Fibroblast of pulmonary artery (primary cell): ENCODE data around the gene PAX4.
A peak's percentile ranks its signal among the peaks of the same experiment; 100 is the strongest.
"Not testable (repeated sequence)": the region's sequence is repeated elsewhere in the genome, so short reads cannot be mapped to it uniquely, and the experiment has no call there.

ENCODE experiments used
- DNase-seq: peaks from one replicate; pipeline ENCODE4 v3.0.0-alpha.2; 2010; ENCODE audit warnings: low read depth
- H3K4me3 ChIP-seq: replicated peaks from 2 replicates; pipeline ENCODE4 v1.5.1; 2011; ENCODE audit warnings: low read depth, mild to moderate bottlenecking, control low read depth, low read length, moderate library complexity
- TF ChIP-seq, protein P1 (sequence below): IDR thresholded peaks from 2 replicates; pipeline ENCODE4 v1.5.1; 2011; ENCODE audit warnings: mild to moderate bottlenecking, control low read depth, low read length, inconsistent platforms; ENCODE audit errors: missing control alignments

Gene PAX4

DNA sequence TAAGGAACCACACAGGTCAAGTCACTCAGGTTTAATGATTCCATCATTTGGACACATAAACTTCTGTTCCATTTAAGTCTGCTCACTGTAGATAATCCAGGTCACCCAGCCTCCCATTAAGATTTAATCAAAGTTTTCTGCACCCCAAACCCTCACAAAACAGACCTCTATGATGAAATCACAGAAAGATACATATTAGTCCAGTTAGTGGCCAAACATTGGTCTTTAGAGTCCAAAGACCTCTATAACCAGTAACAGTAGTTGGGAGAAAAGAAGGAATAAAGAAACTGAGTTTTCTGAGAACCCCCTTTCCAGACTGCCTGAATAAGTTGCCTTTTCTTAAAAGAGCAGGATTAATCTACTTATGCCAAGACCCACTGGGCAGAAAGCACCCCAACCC is 37.3 kb downstream of the PAX4 start:
- TF ChIP-seq, protein P1, sequence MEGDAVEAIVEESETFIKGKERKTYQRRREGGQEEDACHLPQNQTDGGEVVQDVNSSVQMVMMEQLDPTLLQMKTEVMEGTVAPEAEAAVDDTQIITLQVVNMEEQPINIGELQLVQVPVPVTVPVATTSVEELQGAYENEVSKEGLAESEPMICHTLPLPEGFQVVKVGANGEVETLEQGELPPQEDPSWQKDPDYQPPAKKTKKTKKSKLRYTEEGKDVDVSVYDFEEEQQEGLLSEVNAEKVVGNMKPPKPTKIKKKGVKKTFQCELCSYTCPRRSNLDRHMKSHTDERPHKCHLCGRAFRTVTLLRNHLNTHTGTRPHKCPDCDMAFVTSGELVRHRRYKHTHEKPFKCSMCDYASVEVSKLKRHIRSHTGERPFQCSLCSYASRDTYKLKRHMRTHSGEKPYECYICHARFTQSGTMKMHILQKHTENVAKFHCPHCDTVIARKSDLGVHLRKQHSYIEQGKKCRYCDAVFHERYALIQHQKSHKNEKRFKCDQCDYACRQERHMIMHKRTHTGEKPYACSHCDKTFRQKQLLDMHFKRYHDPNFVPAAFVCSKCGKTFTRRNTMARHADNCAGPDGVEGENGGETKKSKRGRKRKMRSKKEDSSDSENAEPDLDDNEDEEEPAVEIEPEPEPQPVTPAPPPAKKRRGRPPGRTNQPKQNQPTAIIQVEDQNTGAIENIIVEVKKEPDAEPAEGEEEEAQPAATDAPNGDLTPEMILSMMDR, result no peak
- DNase-seq, result no peak
- H3K4me3 ChIP-seq, result no peak overlapping the region

DNA sequence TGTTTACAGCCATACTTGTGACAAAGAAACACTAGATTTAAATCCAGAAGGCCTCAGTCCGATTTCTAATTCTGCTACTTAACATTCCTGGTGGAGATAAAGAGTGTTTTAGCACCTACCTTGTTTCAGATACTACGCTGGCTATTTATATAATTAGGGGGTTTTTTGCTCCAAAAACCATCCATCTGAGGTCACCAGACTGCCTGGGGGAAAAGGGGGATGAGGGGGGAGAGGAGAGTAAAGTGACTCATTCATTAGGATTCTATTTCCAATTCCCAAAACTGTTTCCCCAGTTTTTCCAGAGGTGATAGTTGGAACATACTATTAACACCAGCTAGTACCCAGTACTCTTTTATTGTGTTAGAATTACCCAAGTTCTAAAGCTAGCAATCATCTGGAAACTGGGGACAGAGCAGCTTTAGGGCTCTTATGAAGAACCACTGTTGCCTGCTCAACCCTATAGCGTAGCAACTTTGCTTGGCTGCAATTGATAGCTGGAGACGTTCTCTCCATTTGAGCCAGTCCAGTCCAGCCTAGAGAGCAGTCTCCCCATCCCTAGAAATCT is 39.1 kb downstream of the PAX4 start:
- TF ChIP-seq, protein P1, result no peak
- H3K4me3 ChIP-seq, result no peak overlapping the region
- no peak for DNase-seq

DNA sequence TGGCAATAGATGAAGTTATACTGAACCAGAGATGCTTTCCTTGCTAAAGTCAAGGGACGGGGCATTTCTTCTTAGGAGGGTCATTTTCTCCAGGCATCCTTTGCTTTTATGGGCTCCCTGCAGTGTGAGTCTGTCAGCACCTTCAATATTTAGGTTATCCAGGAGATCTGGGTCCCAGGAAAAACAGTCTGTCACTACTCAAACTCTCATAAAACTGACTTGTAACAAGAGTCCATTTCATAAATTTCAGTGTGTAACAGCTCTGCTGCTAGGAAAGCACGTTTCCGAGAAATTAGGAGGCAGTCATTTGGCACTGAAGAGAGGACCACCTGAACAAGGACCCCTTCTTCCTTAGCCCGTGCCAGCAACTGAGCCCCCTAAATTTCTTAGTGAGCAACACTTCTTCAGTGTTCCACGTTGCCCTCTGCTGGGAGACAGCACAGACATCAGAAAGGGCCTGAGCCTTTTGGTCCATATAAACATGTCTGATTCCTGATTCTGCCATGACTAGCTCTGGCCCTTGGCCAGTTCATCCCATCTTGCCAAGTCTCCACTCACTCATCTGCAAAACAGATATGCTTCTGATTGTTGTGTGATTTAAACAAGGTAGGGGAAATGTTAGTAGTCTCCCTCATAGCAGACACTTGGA is 39.8 kb downstream of the PAX4 start:
- H3K4me3 ChIP-seq, result no peak overlapping the region
- peak; percentile 33 for DNase-seq
- TF ChIP-seq, protein P1, result peak; percentile 35

DNA sequence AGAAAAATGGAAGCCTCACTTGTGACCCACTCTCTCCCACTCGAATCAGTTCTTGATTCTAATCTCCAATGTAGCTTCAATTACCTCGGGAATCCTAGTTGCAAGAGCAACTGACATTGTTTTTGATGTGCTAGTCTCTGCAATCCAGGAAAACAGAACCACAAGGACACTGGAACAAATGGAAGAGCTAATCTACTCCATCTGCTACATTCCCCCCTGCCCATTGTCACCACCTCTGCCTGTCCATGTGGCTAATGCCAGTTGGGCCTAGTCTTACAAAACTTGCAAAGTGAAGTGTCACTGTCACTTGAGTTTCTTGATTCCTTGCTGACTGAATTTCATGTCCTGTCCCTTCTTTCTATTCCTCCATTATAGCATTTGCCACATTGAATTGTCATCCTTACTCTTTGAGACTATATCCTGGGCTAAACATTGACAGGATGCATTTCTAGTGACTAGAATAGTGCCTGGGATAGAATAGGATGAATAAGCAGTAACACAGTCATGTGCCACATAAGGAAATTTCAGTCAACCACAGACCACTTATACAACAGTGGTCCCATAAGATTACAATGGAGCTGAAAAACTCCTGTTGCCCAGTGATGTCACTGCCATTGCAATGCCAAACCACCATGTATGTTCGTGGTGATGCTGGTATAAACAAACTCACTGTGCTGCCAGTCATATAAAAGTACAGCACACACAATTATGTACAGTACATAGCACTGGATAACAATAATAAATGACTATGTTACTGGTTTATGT is 46.0 kb downstream of the PAX4 start:
- TF ChIP-seq, protein P1, result no peak
- DNase-seq, result no peak
- no peak overlapping the region for H3K4me3 ChIP-seq

DNA sequence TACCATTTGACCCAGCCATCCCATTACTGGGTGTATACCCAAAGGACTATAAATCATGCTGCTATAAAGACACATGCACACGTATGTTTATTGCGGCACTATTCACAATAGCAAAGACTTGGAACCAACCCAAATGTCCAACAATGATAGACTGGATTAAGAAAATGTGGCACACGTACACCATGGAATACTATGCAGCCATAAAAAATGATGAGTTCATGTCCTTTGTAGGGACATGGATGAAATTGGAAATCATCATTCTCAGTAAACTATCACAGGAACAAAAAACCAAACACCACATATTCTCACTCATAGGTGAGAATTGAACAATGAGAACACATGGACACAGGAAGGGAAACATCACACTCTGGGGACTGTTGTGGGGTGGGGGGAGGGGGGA is 49.9 kb downstream of the PAX4 start:
- H3K4me3 ChIP-seq, DNase-seq: not testable (repeated sequence)

DNA sequence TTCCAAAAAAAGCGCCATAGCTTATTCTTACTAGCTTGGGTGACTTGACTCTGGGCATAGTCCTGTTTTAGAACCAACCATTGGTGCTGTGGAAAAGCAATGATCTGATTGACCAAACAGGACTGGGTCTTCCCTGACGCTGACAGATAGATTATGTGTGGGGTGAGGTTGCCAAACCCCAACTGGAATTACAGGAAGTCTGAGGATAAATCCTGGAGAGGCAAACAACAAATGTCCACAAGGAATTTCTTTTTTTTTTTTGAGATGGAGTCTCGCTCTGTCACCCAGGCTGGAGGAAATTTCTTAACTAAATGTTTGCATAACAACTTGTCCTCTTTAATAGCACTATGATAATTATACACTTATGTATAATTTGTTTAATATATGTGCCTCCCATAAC is 51.7 kb downstream of the PAX4 start:
- DNase-seq, result no peak
- TF ChIP-seq, protein P1, result no peak
- no peak overlapping the region for H3K4me3 ChIP-seq
